HG02884 (cell line): ENCODE results near the gene HPCAL4.

Experiments
- ATAC-seq: cut with Tn5 transposase; IDR thresholded peaks from one replicate; pipeline ENCODE4 v1.9.1; 2021; ENCODE audit warnings: mild to moderate bottlenecking, moderate library complexity; ENCODE audit not compliant: unreplicated experiment

Gene HPCAL4

DNA sequence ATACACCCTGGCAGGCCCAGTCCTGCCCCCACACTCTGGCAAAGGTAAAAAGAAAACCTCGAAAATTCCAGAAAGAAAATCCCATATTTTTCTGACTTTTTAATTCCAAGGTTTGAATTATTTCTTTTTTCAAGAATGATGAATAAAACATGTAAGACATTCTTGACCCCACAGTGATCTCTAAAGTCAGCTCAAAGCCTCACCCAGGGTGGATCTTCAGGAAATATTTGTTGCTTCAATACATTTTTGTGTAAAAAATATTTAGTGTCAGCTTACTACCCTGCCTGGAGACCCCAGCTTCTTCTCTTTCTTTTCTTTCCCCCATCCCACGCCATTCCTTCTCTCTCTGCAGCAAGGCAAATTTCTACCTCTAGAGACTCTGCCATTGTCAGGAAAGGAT, 12.3 kb downstream of the HPCAL4 start:
- no peak for ATAC-seq

GRCh38 chr1:39677645-39678044, 13.6 kb downstream of the HPCAL4 start:
- no peak for ATAC-seq

DNA sequence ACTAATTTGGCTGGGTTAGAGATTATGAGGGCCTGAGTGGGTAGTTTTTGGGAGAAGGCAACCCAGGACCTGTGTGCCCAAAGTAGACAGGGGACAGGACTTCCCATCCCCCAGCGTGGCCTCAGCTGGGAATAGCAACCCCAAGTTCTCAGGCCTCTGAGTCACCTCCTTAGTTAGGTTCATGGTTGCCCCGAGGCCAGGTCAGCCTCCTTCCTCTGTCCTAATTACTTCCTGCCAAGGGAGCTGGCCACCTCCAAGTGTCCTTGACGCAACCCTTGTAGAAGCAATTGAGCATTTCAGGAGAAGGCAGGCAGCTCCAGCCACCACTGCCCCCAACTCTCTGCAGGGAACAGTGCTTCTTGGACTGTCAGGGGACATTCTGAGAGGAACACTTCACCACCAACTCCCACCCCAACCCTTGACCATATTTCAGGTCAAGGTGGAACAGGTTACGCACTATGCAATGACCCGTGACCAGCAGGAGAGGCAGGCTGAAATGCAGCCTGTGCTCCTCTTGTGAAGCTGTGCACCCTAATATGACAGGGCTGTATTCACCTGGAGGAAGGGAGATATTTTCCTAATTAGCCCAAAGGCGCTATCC, 14.2 kb downstream of the HPCAL4 start:
- no peak for ATAC-seq

DNA sequence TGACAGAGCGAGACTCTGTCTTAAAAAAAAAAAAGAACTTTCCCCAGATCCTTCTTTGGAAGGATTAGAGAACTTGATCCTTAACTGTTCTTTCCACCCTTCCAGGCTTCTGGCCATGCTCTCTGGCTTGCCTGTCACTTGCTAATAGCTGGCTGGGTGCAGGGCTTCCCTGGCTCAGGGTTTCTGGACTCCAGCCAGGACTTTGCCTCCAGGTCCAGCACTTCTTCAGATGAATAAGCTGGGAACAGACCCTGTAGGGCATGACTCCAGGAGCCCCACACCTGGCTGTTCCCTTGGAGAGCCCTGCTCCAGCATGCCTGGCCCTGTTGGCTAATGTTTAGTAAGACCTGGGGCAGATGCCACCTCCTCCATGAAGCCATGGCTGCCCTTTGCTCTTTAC, 16.0 kb downstream of the HPCAL4 start:
- no peak for ATAC-seq

GRCh38 chr1:39673215-39673614, 18.0 kb downstream of the HPCAL4 start:
- ATAC-seq, result no peak

- ATAC-seq, result no peak
These were observed 18.7 kb downstream of the HPCAL4 start for GRCh38 chr1:39672551-39672947.

DNA sequence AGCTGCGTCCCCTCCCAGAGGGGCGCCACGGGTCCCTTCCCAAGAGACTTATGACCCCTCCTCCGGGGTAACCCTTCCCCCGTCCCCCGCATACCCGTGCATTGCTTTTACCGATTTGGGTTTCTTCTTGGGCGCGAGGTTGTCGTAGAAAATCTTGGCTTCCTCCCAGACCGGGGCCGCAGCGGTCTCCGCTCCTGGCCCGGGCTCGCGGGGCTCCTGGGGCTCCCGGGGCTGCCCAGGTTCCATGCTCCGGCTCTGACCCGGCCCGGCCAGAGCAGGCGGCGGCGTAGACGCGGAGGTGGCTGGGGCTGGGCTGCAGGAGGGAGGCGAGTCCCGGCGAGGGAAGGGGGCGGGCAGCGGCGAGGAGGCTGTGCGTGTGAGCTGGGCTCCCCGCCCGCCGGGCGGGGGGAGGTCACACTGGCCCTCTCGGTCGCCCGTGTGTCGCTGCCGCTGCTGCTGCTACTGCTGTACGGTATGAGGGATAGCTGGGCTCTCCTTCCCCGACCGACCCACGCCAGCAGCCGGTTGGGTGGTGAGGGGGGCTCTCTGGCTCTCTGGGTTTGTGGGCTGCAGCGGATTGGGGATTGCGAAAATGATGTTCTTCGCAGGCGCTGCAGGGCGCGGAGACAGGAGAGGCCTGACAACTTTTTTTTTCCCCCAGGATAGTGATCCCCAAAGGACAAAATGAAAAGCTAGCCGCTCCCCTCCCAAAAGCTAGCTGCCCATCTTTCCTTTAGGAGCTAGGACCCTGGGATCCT, 19.3 kb downstream of the HPCAL4 start, which contains the start of gene NT5C1A:
NT5C1A (minus strand) TSS at position 315 of the 758 bp plus-strand sequence; CDS start at position 246, 69 bp downstream.
- ATAC-seq, result no peak

GRCh38 chr1:39671433-39671792, 19.8 kb downstream of the HPCAL4 start:
- ATAC-seq, result no peak

DNA sequence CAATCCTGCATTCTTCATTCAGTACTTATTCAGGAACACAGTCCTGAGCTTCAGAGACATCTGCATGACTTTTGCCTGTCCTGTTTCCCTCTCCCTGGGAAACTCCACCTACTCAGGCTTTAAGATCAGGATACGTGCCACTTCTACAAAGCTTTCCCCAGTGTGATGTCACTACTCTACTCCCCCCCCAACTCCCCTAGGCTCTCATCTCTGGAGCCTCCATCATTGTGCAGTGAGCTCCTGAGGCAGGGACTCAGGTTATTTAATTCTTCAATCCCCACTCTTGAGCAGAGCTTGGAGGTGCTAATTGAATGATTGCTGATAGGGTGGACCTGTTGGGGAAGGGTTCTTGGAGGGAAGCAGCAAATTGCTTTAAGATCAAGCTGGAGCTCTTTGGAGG, 20.5 kb downstream of the HPCAL4 start:
- no peak for ATAC-seq

- ATAC-seq, result no peak
These were observed 22.3 kb downstream of the HPCAL4 start for GRCh38 chr1:39668894-39669293.

DNA sequence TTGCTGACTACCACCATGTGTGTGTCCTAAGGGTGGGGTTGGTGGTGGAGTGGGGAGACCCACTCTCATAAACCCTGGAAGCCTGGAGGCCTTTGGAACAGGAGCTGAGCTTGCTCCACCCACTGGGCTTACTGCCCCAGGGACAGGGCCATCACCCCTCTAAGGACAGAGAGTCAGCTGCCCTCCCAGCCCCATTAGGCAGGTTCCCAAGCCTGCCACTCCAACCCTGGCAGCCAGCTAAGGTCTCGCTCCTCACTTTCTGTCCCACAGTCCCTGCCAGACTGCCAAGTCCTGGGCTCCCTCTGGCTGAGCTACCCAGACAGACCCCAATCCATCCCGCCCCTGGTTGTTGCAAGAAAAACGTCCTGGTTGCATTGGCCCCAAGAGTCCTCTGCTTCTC, 23.1 kb downstream of the HPCAL4 start:
- no peak for ATAC-seq

DNA sequence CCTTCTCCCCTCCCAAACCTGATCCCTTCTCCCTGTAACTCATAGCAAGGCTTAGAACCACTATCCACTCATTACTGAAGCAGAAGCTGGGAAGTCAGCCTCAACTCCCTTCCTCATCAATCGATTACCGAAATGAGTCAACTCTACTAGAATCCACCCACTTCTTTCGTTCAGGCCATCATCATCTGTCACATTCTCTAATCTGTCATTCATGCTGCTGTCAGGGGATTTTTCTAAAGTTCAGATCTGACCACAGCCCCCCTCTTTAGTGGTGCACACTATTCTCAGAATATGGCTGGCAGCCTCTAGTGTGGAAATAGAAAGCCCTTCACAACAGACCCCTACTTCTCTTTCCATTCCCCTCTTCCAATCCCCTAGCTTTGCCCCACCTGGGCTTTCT, 24.5 kb downstream of the HPCAL4 start:
- ATAC-seq, result peak; percentile 77

- ATAC-seq, result no peak
These were observed 27.7 kb downstream of the HPCAL4 start for GRCh38 chr1:39663559-39663958.

DNA sequence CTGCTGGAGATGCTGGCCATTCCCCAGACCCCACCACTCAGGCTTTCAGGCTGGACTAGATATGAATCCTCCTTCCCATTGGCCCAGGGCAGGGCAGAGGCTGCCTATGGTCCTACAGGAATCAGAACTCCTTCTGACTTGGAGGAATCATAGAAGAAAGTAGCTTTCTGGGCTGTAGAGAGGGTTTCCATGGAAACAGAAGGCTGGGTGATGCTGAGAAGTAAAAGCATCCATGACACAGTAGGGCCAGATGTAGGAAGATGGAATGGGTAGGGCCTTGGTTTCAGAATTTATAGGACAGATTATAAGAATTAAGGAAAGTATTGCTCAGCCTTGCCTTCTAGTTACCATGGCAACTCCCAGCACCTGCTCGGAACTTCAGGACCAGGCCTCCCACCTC, 28.4 kb downstream of the HPCAL4 start:
- no peak for ATAC-seq

GRCh38 chr1:39659538-39659937, 31.7 kb downstream of the HPCAL4 start:
- no peak for ATAC-seq

DNA sequence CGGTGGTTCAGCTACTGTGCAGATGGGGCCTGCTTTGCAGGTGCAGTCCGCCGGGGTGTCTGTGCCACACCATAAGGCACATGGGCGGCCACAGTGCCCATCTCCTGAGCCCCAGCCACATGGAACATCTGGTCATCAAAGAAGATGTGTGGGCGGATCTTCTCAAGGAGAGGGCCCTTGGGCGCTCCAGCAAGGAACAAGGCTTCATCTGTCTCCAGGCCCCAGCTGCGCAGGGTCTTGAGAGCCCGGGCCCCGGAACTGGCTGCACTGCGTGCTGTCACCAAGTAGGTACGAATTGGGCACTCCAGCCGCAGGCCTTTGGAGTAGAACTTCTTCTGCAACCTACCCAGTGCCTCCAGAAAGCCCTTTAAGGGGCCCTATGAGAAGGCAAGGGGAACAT, 32.1 kb downstream of the HPCAL4 start:
- no peak for ATAC-seq

GRCh38 chr1:39657923-39658485, 33.2 kb downstream of the HPCAL4 start:
- no peak for ATAC-seq

DNA sequence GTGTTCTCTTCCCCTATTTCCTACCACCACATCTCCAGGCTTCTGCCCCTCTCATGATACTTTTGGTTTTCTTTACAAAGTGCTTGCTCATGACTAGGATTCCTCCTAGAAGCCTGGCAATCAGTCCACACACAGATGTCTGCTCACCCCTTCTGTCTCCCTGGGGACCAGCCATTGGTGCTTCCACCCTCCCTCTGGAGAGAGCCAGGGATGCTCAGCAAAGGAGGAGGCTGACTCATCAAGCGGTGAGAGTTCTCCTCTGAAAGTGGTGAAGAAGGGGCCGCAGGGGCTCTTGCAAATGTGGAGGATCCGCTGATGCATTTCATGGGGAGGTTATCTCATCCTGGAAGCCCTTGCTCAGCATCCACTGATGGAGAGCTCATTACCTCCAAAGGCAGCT, 33.8 kb downstream of the HPCAL4 start:
- no peak for ATAC-seq

- no peak for ATAC-seq
These were observed 34.8 kb downstream of the HPCAL4 start for GRCh38 chr1:39656391-39656790.

GRCh38 chr1:39655578-39656268, 35.5 kb downstream of the HPCAL4 start:
- no peak for ATAC-seq

DNA sequence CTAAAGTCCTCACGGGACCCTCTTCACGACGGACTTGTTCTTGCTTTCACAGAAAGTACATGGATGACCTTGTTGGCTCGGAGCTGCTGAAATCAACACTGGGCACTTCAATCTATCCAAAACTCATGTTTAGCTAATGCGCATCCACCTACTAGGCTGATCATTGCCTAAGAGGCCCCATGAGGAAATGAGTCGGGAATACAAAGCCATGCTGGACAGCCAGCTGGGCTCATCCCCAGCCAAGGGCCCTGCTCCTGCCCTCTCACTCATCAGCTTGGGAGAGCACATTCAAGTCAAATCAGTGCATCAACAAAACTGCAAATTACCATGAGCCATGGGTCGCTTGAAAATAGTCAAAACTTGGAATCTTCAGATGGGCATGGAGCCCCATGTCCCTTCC, 36.9 kb downstream of the HPCAL4 start:
- no peak for ATAC-seq

- no peak for ATAC-seq
These were observed 37.6 kb downstream of the HPCAL4 start for GRCh38 chr1:39653546-39654031.
